SK-N-MC (cell line): ENCODE results near the gene AGPAT2.
"Not testable (repeated sequence)": the region's sequence is repeated elsewhere in the genome, so short reads cannot be mapped to it uniquely, and the experiment has no call there.

ENCODE experiments used
- DNase-seq: peaks from one replicate; pipeline ENCODE4 v3.0.0-alpha.2; 2011; ENCODE audit warnings: low read depth, low spot score
- H3K27ac ChIP-seq: fragments of 200-600 bp; sonication (generic); 2 replicates; pipeline ENCODE4 v1.5.1; 2016; ENCODE audit warnings: mixed run types
- H3K36me3 ChIP-seq: fragments of 200-600 bp; sonication (generic); 2 replicates; pipeline ENCODE4 v1.6.1; 2017; ENCODE audit warnings: antibody characterized with exemption, low read length, mixed read lengths; ENCODE audit not compliant: insufficient read depth
- H3K4me3 ChIP-seq: fragments of 200-600 bp; sonication (generic); 2 replicates; pipeline ENCODE4 v1.5.1; 2016
- H3K9ac ChIP-seq: fragments of 200-600 bp; sonication (generic); 2 replicates; pipeline ENCODE4 v1.8.0; 2017; ENCODE audit warnings: mixed run types, mixed read lengths; ENCODE audit not compliant: insufficient read length
- H3K9me3 ChIP-seq: fragments of 200-600 bp; sonication (generic); 2 replicates; pipeline ENCODE4 v1.6.1; 2017; ENCODE audit warnings: low read depth, mild to moderate bottlenecking, antibody characterized with exemption, low read length, moderate library complexity, mixed read lengths
- EZH2 ChIP-seq: fragments of 200-600 bp; sonication (generic); IDR thresholded peaks from one replicate; pipeline ENCODE4 v1.6.1; 2017; ENCODE audit warnings: antibody characterized with exemption
- FOXP2 ChIP-seq: optimal IDR thresholded peaks from 2 replicates; pipeline ENCODE3; 2011; ENCODE audit warnings: mild to moderate bottlenecking, moderate library complexity; ENCODE audit not compliant: insufficient read depth; ENCODE audit errors: extremely low read length, control extremely low read depth
- POLR2AphosphoS5 ChIP-seq: IDR thresholded peaks from 2 replicates; pipeline ENCODE4 v1.6.1; 2012; ENCODE audit warnings: mild to moderate bottlenecking, low read depth, low read length, borderline replicate concordance

AGPAT2 gene

DNA sequence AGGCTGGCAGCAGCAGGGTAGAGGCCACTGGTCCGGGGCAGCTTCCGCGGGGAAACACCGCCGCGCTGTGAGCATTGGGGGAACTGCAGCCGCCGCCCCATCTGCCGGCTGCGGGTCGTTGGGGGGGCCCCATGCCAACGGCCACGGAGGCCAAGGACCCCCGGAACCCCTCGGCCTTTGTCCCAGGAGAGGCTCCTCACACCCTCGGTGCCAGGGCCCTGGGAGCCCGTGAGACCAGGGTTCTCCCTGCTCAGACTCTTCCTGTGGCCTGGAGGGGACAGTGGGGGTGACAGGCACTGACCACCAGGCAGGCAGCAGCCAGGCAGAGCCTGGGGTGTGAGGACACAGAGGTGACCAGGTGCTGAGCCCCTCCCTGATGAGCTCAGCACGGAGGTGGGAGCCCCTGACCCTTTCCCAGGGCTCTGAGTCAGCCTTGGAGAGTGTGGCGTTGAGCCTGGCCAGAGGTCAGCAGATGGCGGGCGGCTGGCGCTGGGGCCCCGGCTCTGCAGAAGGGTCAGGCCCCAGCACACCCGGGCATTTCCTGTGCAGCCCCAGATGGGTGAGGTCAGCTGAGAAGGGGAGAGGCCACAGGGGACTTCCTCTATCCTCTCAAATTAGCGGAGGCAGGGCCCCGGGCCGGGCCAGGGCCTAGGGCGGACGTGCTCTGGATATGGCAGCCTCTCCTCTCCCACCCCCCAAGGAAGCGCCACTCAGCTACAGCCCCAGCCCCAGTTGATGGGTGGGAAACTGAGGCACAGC is 42.5 kb downstream of the AGPAT2 start:
- Histone ChIP-seq H3K9me3 (no peaks in the 10 kb centered on the region), H3K9ac (no peak overlapping the region), H3K4me3 (peak overlapping the region; percentile 46), H3K27ac (no peak overlapping the region), H3K36me3 (no peaks in the 10 kb centered on the region)
- no peak for DNase-seq
- no peak for TF ChIP-seq EZH2
- no peak for TF ChIP-seq FOXP2
- TF ChIP-seq POLR2AphosphoS5, result no peak

DNA sequence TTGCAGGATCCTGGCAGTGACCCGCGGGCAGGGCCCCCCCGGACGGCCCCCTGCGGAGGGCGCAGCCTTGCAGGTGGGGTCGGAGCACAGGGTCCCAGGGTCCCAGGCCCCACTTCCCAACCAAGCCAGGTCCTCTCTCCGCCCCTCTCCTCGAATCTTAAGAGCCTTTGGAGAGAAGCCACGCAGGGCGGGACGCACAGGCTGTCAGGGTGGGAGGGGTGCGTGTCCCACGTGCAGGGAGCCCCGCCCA is 43.0 kb downstream of the AGPAT2 start:
- H3K9me3 ChIP-seq, result no peaks in the 10 kb centered on the region
- no peak overlapping the region for H3K9ac ChIP-seq
- no peak overlapping the region for H3K27ac ChIP-seq
- no peaks in the 10 kb centered on the region for H3K36me3 ChIP-seq
- no peak for TF ChIP-seq FOXP2
- no peak for TF ChIP-seq POLR2AphosphoS5
- TF ChIP-seq EZH2, result no peak
- peak overlapping the region; percentile 46 for H3K4me3 ChIP-seq
- no peak for DNase-seq

DNA sequence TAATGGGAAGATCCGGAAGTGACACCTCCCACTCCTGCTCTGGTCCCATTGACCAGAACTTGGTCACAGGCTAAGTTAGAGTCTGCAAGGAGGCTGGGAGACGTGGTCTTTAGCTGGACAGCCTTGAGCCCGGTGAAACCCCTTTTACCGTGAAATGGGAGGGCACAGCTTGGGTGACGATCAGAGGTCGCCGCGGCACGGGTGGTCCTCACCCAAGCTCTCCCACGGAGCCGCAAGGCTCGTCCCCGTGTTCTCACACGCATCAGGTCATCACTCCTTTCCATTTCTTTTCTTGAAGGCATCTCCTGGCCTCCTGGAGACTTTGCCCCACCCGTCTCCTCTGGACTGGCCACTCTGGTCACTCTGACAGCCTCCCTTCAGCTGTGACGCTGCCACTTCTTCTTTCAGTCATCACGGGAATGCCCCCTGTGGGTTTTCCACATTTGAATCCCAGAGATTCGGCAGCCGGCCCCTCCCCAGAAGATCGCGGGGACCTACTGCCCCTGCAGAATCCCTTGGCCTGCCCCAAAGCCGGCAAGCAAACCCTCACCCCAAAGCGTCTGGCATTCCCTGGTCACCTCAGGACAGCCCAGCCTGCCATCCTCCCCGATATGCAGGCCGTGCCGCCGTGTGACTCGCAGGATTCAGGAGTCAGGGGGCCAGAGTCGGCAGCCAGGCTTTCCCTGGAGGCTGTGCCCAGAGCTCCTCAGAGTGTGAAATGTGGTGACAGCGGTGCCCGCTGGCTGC is 43.5 kb downstream of the AGPAT2 start:
- Histone ChIP-seq H3K36me3 (no peaks in the 10 kb centered on the region), H3K4me3 (peak overlapping the region; percentile 46), H3K27ac (no peak overlapping the region), H3K9me3 (no peaks in the 10 kb centered on the region), H3K9ac (no peak overlapping the region)
- DNase-seq, result no peak
- no peak for TF ChIP-seq EZH2
- no peak for TF ChIP-seq FOXP2
- no peak for TF ChIP-seq POLR2AphosphoS5

DNA sequence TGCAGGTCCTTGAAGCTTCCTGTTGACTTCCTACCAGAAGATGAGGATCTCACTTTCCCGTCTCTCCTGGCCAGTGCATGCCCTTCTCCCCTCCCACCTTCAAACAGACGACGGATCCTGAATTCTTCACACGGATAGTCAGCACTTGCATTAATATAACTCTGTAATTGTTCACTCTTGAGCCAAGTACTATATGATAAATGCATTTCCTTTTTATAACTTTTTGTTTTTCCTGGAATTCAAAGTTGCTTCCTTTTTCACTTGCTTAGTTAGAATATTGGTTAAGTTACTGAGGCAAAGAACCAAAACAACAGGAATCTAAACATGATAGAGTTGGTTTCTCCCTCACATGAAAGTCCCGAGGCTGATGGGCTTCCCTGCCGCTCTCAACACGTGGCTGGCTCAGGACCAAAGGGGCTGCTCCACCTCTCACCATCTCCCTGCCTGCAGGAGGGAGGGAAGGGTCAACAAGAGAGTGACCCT is 44.8 kb downstream of the AGPAT2 start:
- DNase-seq, result no peak
- Histone ChIP-seq H3K9ac (no peak overlapping the region), H3K27ac (no peak overlapping the region), H3K4me3 (no peak overlapping the region), H3K9me3 (no peaks in the 10 kb centered on the region), H3K36me3 (no peaks in the 10 kb centered on the region)
- no peak for TF ChIP-seq EZH2
- TF ChIP-seq POLR2AphosphoS5, result no peak
- no peak for TF ChIP-seq FOXP2

DNA sequence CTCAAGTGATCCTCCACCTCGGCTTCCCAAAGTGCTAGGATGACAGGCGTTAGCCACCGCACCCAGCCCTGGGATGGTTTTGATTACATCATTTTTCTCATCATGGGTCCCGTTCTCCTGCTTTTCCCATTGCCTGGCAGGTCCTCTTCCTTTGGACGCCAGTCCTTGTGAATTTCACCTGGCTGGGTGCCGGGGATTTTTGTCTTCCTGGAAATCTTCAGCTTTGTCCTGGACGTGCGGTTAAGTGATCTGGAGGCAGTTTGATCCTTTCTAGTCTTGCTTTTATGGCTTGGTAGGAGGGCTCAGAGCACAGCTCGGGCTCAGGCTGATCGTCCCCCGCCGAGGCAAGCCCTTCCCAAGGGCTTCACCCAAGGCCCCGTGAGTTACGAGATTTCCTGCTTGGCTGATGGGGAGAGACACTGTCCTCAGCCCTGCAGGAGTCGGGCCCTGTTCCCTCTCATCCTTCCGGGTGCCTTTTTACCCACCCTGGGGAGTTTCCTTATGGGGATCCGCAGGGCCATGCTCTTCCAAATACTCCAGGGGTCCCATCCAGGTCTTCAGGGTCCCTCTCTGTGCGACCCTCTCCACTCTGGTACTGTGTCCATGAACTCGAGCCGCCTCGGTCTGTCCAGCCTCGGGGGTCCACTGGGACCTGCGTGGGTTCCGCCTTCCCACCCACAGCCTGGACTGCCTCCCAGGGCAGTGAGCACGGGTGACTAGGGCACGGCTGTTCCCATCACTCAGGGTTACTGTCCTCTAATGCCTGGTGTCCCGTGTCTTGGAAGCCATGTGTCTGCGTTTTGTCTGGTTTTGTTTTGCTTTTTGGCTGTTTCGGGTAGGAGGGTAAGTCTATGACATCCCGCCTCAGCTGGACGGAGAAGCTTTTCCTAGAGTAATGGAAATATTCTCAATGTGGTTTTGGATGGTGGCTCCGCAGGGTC is 46.8 kb downstream of the AGPAT2 start:
- Histone ChIP-seq H3K27ac (no peak overlapping the region), H3K9me3 (no peaks in the 10 kb centered on the region), H3K36me3 (no peaks in the 10 kb centered on the region), H3K4me3 (no peak overlapping the region), H3K9ac (no peak overlapping the region)
- DNase-seq, result no peak
- no peak for TF ChIP-seq EZH2
- no peak for TF ChIP-seq FOXP2
- TF ChIP-seq POLR2AphosphoS5, result no peak

DNA sequence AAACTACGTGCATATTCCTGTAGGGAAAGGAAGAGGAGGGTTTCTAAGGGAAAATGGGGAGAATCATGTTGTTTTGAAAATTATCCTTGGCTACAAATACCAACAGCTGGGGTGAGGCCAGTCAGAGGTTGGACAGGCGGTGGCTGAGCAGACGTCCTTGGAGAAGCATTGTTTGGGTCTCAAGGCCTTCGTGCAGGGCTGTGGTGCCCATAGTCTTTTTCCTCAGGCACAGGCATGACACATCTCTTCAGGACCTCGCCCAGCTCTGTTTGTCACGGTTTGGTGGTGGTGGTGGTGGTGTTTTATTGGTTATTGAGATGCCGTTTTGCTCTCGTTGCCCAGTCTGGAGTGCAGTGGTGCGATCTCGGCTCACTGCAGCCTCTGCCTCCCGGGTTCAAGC is 52.4 kb downstream of the AGPAT2 start:
- no peaks in the 10 kb centered on the region for H3K9me3 ChIP-seq
- no peak overlapping the region for H3K4me3 ChIP-seq
- H3K9ac ChIP-seq, result no peak overlapping the region
- TF ChIP-seq EZH2, result no peak
- no peak for TF ChIP-seq POLR2AphosphoS5
- no peak for TF ChIP-seq FOXP2
- no peaks in the 10 kb centered on the region for H3K36me3 ChIP-seq
- H3K27ac ChIP-seq, result no peak overlapping the region
- no peak for DNase-seq

DNA sequence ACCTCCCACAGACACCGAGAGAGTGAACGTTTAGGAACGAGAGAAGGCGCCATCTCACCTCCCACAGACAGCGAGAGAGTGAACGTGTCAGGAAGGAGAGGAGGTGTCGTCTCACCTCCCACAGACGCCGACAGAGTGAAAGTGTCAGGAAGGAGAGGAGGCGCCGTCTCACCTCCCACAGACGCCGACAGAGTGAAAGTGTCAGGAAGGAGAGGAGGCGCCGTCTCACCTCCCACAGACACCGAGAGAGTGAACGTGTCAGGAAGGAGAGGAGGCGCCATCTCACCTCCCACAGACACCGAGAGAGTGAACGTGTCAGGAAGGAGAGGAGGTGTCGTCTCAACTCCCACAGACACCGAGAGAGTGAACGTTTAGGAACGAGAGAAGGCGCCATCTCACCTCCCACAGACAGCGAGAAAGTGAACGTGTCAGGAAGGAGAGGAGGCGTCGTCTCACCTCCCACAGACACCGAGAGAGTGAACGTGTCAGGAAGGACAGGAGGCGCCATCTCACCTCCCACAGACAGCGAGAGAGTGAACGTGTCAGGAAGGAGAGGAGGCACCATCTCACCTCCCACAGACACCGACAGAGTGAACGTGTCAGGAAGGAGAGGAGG is 54.7 kb downstream of the AGPAT2 start:
- not testable (repeated sequence) for H3K36me3 ChIP-seq, DNase-seq, H3K9me3 ChIP-seq, H3K4me3 ChIP-seq, H3K9ac ChIP-seq, H3K27ac ChIP-seq

DNA sequence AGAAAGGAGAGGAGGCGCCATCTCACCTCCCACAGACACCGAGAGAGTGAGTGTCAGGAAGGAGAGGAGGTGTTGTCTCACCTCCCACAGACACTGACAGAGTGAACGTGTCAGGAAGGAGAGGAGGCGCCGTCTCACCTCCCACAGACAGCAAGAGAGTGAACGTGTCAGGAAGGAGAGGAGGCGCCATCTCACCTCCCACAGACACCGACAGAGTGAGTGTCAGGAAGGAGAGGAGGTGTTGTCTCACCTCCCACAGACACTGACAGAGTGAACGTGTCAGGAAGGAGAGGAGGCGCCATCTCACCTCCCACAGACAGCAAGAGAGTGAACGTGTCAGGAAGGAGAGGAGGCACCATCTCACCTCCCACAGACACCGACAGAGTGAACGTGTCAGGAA is 55.2 kb downstream of the AGPAT2 start:
- not testable (repeated sequence) for H3K36me3 ChIP-seq, H3K4me3 ChIP-seq, DNase-seq, H3K9ac ChIP-seq, H3K27ac ChIP-seq, H3K9me3 ChIP-seq
